ENCODE data around the gene TIMM44.
"Not testable (repeated sequence)": the region's sequence is repeated elsewhere in the genome, so short reads cannot be mapped to it uniquely, and the experiment has no call there.

TIMM44 gene

DNA sequence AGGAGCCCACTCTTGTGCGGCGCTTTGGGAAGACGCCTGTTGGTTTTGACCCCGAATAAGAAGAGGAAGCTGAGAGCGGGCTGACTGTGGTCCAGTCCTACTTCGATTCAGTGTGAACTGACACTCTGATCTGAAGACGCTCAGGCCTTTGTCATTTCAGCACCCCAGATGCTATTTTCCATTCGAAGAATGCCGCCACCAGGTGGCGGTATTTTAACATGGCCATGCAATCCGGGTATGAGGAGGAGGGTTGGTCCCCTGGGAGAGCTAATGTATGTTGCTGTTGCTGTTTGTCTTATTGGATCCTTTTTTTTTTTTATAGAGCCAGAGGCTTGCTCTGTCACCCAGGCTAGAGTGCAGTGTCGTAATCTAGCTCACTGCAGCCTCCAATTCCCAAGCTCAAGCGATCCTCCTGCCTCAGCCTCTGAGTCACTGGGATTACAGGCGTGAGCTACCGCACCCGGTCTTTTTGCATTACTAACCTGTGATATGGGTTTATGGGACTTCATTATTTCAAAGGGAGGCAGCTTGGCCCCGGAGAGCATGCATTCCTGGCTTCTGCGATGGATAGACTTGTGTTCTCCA, 803 bp upstream of the TIMM44 start:
- Mint-ChIP-seq H3K36me3 (peaks cover 8 to 15% of the 10 kb centered on the region in 2 donors), H3K27me3 (no peaks in the 10 kb centered on the region), H3K4me3 (peak overlapping the region; percentile 91 to 92), H3K9me3 (no peaks in the 10 kb centered on the region), H3K4me1 (peaks cover 14 to 45% of the 10 kb centered on the region in 2 donors), H3K27ac (peak overlapping the region; percentile 99)
- peak; percentile 82 for DNase-seq
- peak; percentile 57 to 63 for ATAC-seq (replicated peaks)

DNA sequence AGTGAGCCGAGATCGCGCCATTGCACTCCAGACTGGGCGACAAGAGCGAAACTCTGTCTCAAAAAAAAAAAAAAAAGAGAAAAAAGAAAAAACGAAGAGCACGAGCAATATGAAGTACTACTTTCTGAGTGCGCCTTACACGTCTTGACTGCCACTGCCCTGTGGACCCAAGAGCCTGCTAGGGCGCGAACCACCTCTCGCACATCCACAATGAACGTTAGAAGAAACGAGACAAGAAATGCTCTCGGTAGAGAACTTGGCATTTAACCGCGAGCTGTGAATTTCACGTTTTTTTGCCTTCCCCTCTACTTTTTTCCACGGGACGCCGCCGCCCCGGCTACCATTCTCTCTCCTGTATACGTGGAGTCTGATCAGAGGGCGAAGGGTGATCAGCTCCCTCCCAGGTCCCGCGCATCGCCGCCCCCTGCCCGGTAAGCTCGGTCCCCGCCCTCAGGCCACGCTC, 454 bp downstream of the TIMM44 start:
- peaks cover 17 to 50% of the 10 kb centered on the region in 2 donors for H3K4me1 Mint-ChIP-seq

DNA sequence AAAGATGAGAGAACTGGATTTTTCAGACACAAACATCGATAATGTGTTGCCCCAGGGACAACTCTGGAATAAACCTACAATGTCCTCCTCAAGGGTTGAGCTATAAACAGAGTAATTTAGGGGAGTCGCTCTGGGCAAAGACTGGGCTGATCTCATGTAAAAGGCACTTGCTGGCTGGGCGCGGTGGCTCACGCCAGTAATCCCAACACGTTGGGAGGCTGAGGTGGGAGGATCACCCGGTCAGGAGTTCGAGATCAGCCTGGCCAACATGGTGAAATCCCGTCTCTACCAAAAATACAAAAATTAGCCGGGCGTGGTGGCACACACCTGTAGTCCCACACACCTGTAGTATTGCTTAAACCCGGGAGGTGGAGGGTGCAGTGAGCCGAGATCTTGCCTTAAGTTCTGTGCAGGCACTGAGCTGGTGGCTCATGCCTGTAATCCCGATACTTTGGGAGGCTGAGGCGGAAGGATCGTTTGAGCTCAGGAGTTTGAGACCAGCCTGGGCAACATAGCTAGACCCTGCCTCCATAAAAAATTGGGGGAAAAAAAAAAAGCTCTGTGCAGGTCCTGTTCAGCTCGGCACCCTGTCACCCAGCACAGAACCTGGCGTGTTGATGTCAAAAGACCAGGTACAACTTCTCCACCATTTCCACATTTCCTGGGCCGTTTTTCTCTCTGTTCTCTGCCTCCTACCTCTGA, 1.4 kb downstream of the TIMM44 start:
- Mint-ChIP-seq H3K27ac (peak overlapping the region; percentile 42), H3K9me3 (no peaks in the 10 kb centered on the region), H3K4me3 (peak overlapping the region; percentile 91 to 92), H3K4me1 (peaks cover 18 to 50% of the 10 kb centered on the region in 2 donors), H3K36me3 (peaks cover 17 to 22% of the 10 kb centered on the region in 2 donors), H3K27me3 (no peaks in the 10 kb centered on the region)
- ATAC-seq (replicated peaks) (no peak), DNase-seq (no peak)

More for the DNA sequence above, 454 bp downstream of the TIMM44 start:
- Mint-ChIP-seq H3K36me3 (peaks cover 12 to 16% of the 10 kb centered on the region in 2 donors), H3K27ac (peak overlapping the region; percentile 99), H3K27me3 (no peaks in the 10 kb centered on the region), H3K4me3 (peak overlapping the region; percentile 91 to 92), H3K9me3 (no peaks in the 10 kb centered on the region)
- DNase-seq (no peak), ATAC-seq (replicated peaks) (peak; percentile 23 to 28)

DNA sequence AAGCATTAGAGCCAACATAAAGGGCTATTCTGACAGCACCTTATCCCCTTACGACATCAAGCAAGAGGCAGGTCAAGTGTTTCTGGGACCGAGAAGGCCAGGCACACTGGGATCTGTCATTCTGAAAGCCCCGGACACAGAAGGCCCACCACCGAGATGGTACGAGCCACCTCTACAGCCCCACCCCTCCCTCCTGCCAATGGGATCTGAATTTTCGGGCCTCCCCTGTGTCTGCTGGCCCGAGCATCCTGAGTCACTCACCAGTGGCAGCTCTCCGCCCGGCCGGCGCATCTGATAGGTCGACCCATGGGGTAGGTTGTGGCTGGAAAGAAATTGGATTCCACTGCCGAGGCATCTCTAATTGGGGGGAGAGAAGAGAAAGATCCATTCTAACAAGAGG, 2.6 kb downstream of the TIMM44 start:
- no peaks in the 10 kb centered on the region for H3K9me3 Mint-ChIP-seq
- ATAC-seq (replicated peaks), result no peak
- H3K4me1 Mint-ChIP-seq, result peaks cover 18 to 44% of the 10 kb centered on the region in 2 donors
- DNase-seq, result no peak
- peaks cover 25 to 27% of the 10 kb centered on the region in 2 donors for H3K36me3 Mint-ChIP-seq
- H3K27me3 Mint-ChIP-seq, result no peaks in the 10 kb centered on the region
- peak overlapping the region; percentile 66 for H3K27ac Mint-ChIP-seq
- H3K4me3 Mint-ChIP-seq, result no peak overlapping the region

DNA sequence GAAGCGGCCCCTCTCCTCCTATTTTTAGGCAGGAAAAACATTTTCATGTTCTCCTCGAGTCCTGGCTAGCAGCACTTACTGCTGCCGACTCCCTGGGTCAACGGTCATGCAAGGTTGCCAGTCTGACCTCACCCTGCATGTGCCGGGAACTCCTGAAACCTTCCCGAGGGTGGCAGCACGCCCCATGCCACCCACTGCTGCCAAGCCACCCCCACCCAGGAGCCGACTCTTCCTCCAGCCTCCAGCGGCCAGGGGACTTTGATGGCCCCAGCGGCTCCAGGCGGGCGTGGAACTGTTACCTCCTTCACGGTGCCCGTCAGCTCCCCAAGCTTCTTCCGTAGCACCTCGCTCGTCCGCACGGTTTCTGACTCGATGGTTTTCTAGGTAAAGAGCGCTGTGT, 8.7 kb downstream of the TIMM44 start:
- no peaks in the 10 kb centered on the region for H3K9me3 Mint-ChIP-seq
- ATAC-seq (replicated peaks), result no peak
- DNase-seq, result no peak
- no peak overlapping the region for H3K27ac Mint-ChIP-seq
- H3K27me3 Mint-ChIP-seq, result no peaks in the 10 kb centered on the region
- H3K4me3 Mint-ChIP-seq, result no peak overlapping the region
- peaks cover 36 to 48% of the 10 kb centered on the region in 2 donors for H3K36me3 Mint-ChIP-seq
- peaks cover 4 to 5% of the 10 kb centered on the region in 2 donors for H3K4me1 Mint-ChIP-seq

DNA sequence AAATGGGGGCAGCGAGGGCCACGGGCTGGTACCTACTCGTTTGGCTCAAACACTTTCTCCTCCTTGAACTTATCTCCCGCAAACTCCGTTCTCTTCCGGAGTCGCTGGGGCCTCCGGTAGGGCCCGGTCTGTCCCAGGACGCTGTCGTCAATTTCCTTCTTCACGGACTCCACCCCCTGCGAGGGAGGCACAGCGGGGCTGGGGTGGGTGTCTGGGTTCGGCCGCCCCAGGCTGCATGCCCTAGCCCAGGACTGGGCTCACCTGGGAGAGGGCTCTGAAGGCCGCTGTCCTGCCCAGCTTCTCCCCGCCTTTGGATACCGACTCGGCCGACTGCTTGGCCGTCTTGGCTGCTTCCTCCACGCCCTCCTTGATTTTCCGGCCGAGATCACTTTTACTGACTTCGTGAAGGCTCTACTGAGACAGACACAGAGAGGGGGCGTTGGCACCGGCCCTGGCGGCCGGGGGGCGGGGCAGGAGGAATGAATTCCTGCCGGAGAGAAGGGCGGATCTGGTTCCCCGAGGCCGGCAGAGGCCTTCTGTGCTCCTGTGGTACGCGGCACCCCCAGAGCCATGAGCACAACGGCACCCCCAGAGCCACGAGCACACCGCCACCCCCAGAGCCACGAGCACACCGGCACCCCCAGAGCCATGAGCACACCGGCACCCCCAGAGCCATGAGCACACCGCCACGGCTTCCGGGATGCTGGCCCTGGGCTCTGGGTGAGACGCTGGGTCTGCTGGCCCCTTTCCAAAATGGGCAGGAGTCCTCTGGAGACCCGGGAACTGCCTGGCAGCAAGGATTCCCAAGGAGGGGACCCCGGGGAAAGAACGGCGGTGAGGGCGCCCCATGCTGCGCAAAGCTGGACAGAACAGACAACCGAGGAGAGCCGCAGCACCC, 9.4 kb downstream of the TIMM44 start:
- Mint-ChIP-seq H3K27me3 (no peaks in the 10 kb centered on the region), H3K4me1 (peaks cover 4 to 12% of the 10 kb centered on the region in 2 donors), H3K4me3 (no peak overlapping the region), H3K9me3 (no peaks in the 10 kb centered on the region), H3K36me3 (peaks cover 41 to 55% of the 10 kb centered on the region in 2 donors), H3K27ac (no peak overlapping the region)
- ATAC-seq (replicated peaks), result no peak
- no peak for DNase-seq

DNA sequence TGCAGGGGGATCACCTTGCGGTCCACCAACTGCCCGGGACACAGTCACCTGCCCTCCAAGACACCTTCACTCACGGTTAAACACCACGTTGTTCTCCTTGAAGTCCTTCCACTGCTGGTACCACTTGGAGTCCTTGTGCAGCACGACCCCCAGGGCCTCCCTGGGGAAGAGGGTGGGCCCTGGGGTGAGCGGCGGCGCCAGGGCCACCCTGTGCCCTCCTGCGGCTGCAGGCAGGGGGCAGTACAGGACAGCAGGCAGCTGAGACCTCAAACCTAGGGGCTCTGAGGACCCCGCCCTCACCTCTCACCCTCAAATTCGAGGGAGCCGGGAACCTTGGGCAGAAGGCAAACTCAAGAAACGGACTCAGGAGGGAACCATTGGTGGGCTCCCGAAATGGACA, 10.1 kb downstream of the TIMM44 start:
- peaks cover 41 to 54% of the 10 kb centered on the region in 2 donors for H3K36me3 Mint-ChIP-seq
- no peak overlapping the region for H3K27ac Mint-ChIP-seq
- H3K4me1 Mint-ChIP-seq, result peaks cover 1 to 10% of the 10 kb centered on the region in 2 donors
- ATAC-seq (replicated peaks), result no peak
- DNase-seq, result no peak
- H3K9me3 Mint-ChIP-seq, result no peaks in the 10 kb centered on the region
- H3K4me3 Mint-ChIP-seq, result no peak overlapping the region
- no peaks in the 10 kb centered on the region for H3K27me3 Mint-ChIP-seq

DNA sequence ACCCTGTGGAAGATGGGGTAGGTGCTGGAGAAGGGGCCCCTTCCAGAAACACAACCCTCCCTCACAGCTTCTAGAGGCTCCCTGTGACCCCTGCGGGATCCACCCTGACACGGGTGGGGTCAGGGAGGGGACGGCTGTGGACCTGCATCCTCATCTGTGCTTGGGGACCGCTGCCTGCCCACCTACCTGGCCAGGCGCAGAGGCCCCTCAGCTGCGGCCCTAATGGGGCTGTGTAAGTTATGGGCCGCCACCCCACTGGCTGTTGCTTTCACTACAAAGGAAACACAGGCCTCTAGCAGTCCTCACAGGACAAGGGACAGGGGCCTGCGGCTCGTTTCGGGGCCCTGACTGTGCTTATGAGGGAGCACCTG, 10.6 kb downstream of the TIMM44 start:
- DNase-seq, result no peak
- H3K27ac Mint-ChIP-seq, result no peak overlapping the region
- no peaks in the 10 kb centered on the region for H3K9me3 Mint-ChIP-seq
- no peak for ATAC-seq (replicated peaks)
- peaks cover 46 to 59% of the 10 kb centered on the region in 2 donors for H3K36me3 Mint-ChIP-seq
- H3K27me3 Mint-ChIP-seq, result no peaks in the 10 kb centered on the region
- H3K4me3 Mint-ChIP-seq, result no peak overlapping the region
- H3K4me1 Mint-ChIP-seq, result peaks cover 3 to 13% of the 10 kb centered on the region in 2 donors

DNA sequence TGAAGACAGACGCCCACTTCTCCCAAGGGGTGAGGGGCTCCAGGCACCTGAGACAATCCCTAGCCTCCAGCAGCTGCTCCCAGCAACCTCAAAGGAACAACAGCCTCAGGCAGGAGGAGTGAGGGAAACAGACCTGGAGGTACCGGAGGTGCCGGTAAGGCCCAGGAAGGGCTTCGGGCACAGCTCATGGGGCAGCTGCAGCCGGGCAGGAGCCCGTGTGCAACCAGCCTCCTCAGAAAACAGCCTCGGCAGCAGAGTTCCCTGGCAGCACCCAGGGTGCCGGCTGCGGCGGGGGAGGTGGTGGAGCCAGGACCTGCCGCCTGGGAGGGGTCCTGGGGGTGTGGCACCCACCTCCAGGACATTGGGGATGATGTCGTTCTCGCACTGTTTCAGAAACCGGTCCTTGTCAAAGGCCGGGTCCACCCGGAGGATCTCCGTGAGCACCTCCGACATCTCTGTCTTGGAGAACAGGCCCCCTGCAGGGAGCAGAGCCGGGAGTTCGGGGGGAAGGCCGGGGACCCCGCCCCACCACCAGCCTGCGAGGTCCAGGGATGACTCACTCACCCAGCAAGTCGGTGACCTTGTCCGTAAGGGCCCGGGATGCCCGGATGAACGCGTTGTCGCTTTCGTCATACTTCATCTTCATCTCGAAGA, 11.1 kb downstream of the TIMM44 start:
- Mint-ChIP-seq H3K9me3 (no peaks in the 10 kb centered on the region), H3K27me3 (no peaks in the 10 kb centered on the region), H3K27ac (no peak overlapping the region), H3K4me3 (no peak overlapping the region), H3K4me1 (peaks cover 2 to 18% of the 10 kb centered on the region in 2 donors), H3K36me3 (peaks cover 43 to 58% of the 10 kb centered on the region in 2 donors)
- DNase-seq, result no peak
- no peak for ATAC-seq (replicated peaks)

DNA sequence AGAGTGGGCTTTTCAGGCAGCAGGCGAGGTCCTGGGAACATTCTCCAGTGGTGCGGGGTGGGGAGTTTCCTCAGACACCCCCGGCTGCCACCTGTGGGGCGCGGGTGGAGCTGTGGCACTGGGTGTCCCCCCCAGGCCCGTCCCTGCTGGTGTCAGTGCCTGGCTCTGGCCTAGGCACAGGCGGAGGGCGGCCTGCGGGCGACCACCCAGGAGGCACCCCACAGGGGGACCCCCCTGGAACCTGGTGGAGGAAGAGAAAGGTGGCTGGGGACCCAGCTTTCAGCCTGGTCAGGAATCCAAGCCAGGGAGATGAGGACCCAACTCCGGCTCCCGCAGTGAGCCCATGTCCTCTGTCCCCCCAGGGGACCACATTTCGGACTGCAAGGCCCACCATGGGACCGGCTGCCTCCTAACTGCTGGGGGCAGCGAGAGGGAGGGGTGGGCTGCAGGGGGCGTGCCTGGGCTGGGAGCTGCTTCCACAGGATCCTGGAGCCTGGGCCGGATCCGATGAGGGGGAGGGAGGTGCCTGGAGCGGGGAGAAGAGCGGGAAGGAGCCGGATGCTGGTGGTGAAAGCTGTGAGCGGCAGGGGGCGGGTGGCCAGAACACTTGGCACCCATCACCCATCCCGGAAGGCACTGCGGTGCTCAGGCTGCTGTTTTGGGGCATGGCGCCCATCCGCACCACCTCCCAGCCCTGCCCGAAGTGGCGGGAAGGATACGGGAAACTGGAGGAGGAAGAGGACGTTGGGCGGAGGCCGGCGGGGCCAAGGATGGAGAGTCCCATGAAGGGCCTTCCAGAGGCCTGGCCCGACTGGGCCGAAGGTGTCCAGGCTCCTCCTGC, 12.0 kb downstream of the TIMM44 start:
- peaks cover 40 to 60% of the 10 kb centered on the region in 2 donors for H3K36me3 Mint-ChIP-seq
- no peak overlapping the region for H3K4me3 Mint-ChIP-seq
- H3K27ac Mint-ChIP-seq, result no peak overlapping the region
- peaks cover 5 to 22% of the 10 kb centered on the region in 2 donors for H3K4me1 Mint-ChIP-seq
- no peaks in the 10 kb centered on the region for H3K27me3 Mint-ChIP-seq
- ATAC-seq (replicated peaks) (no peak), DNase-seq (no peak)
- no peaks in the 10 kb centered on the region for H3K9me3 Mint-ChIP-seq

DNA sequence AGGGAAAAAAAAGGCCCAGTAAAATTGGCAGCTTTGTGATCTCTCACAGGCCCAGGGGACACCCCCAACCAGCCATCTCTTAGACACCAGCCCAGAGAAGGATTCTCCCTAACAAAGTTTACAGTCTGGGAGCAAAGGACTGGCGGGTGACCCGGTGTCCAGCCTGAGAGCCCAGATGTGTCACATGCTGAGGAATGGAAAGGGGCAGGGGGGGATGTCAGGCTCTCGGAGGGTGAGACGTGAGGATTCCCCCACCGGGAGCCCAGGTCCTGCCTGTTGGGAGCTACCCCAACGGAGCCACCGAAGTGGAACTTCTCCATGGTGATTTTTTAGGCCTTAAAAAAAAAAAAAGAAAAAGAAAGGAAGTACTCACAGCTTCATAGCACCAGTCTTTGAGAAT, 12.7 kb downstream of the TIMM44 start:
- H3K36me3 Mint-ChIP-seq, result peaks cover 38 to 56% of the 10 kb centered on the region in 2 donors

DNA sequence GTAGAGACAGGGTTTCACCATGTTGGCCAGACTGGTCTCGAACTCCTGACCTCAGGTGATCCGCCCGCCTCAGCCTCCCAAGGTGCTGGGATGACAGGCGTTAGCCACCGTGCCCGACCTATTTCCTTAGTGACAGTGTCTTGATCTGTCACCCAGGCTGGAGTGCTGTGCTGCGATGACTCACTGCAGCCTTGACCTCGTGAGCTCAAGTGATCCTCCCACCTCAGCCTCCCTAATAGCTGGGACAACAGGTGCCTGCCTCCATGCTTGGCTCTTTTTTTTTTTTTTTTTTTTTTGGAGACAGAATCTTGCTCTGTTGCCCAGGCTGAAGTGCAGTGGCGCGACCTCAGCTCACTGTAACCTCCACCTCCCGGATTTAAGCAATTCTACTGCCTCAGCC, 13.4 kb downstream of the TIMM44 start:
- H3K27me3 Mint-ChIP-seq; DNase-seq; H3K4me3 Mint-ChIP-seq; ATAC-seq (replicated peaks); H3K9me3 Mint-ChIP-seq; H3K27ac Mint-ChIP-seq: not testable (repeated sequence)
- peaks cover 37 to 53% of the 10 kb centered on the region in 2 donors for H3K36me3 Mint-ChIP-seq
- H3K4me1 Mint-ChIP-seq, result peaks cover 9 to 29% of the 10 kb centered on the region in 2 donors

More for the DNA sequence above, 12.7 kb downstream of the TIMM44 start:
- Mint-ChIP-seq H3K4me1 (peaks cover 8 to 25% of the 10 kb centered on the region in 2 donors), H3K9me3 (no peaks in the 10 kb centered on the region), H3K27ac (no peak overlapping the region), H3K4me3 (no peak overlapping the region), H3K27me3 (no peaks in the 10 kb centered on the region)
- no peak for DNase-seq
- no peak for ATAC-seq (replicated peaks)
